Raji (cell line): Measurements from ENCODE around the gene PLEKHA6.

Experiments used
- POLR2A ChIP-seq: IDR thresholded peaks from 2 replicates; pipeline ENCODE4 v1.6.1; 2011; ENCODE audit warnings: low read depth, low read length, control low read depth; ENCODE audit not compliant: insufficient read depth

The PLEKHA6 gene

DNA sequence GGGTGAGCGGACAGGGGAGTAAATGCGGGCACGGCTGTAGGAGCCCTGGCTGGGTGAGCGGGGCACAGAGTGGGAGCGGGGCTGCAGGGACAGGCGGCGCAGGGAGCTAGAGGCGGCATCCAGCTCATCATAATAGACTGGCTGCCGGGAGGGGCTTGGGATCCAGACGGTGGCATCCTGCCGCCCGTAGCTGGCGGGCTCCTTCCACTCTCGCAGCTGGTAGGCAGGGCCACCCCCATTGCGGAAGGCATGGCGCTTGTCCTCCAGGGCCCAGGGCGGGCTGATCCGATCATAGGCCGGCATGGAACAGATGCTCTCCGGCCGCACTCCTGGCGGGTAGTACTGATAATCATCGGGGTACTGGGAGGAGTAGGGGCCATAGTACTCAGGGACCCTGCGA lies 102.3 kb downstream of the PLEKHA6 start:
- no peak for TF ChIP-seq POLR2A

DNA sequence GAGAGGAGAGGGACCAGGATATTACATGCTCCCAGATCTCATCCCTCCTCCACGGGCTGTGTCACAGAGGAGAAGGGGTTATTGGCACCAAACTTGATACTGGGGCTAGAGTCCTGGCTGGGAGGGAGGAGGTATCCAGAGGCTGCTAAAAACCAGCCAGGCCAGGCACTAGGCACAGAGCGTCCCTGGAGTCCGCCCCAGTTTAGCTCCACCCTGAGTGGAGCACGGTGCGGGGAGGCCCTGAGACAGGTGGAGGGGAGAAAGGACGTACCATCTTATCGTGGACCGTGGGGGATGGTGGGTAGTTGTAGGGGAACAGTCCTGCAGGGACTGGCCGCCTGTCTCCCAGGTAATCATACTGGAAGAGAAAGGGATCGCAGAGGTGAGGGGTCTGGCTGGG lies 103.2 kb downstream of the PLEKHA6 start:
- TF ChIP-seq POLR2A, result no peak

DNA sequence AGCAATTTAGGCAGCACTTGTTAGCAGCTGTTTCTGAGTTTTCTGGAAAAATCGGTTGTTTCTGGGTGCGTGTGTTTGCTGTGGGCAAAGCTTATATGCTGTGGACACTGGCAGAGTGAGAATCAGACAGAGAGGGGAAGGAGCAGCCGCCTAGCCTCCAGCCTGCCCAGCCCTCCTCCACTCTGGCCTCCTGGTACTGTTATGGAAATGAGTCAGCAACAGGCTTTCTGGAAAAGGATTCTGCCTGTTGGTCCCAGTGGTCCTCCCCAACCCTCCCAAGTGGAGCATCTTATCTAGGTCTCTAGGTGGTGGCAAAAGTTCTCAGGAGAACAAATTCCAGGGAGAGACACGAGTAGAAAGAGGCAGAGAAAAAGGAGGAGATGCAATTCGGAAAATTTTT lies 103.8 kb downstream of the PLEKHA6 start:
- no peak for TF ChIP-seq POLR2A

DNA sequence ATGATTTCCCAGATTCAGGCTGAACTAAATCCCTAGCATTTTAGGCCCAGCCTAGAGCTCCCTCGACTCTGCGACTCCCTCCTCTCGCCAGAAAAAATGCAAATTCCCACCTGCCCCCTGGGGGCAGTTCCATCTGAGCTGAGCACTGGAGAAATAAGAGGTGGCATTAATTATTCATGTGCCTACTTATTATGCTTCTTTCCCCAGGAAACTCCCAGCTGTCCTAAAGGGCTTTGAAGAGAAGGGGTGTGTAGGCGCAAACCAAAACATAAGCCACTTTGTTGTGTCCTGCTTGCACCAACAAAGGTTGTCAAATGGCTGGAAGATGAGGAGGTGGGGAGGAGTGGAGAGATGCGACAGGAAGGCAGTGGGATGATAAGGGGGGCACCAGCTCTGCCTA lies 104.5 kb downstream of the PLEKHA6 start:
- no peak for TF ChIP-seq POLR2A

DNA sequence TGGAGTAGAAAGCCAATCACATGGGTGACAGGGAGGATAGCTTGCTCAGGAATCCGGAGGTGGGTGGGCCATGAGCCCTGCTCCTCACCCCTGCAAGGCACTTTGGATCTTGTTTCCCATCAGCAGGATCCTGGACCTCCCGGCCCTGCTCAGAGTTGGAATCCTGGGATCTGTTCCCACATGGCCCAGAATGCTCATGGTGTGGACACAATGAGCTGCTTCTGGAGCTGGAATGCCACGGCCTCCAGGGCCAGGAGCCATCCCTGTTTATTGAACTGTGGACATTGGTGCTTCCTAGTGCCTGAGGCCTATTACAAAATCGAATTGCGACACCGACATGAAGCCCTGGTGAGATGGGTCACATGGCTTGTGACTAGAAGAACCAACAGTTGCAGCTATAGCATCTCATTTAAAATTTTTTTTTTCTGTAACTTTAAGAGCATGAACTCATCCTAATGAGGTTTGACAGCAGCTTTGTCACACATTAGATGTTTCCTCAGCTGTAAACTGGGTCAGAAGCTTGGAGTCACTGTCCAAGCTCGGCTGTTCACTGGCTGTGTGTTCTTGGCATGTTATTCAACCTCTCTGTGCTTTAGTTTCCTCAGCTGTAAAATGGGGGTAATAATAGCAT lies 105.6 kb downstream of the PLEKHA6 start:
- TF ChIP-seq POLR2A, result no peak

DNA sequence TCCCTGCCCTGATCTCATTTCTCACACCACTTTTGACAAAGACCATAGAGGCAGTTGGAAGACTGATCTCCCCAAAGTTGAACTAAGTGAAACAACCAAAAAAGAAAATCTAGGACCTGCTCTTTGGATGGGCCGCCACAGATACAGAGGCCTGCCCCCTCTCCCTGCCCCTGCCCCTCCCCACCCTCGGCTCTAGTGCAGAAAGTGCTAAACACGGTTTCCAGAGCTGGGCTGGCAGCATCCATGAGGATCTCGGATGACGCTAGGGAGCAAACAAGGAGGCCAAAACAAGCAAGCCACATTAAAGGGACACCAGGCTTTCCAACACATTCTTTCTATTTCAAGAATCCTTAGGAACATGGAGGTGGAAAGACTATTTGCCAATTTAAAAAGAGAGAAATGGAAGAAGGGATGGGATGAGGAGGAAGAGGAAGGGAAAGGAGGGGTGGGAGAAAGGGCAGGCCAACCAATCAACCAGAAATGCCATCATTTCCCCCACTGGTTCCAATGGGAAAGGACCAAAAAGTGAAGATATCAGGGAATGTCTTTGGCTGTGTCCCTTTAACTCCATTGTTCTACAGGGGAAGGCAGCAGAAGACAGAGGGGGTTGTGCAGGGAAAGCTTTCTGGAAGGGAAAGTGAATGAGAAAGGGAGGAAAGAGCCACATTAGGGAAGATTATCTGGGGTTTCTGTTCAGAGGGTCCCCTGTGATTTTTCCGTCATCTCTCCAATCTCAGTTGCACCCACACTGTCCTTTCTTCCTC lies 107.6 kb downstream of the PLEKHA6 start:
- TF ChIP-seq POLR2A, result no peak

DNA sequence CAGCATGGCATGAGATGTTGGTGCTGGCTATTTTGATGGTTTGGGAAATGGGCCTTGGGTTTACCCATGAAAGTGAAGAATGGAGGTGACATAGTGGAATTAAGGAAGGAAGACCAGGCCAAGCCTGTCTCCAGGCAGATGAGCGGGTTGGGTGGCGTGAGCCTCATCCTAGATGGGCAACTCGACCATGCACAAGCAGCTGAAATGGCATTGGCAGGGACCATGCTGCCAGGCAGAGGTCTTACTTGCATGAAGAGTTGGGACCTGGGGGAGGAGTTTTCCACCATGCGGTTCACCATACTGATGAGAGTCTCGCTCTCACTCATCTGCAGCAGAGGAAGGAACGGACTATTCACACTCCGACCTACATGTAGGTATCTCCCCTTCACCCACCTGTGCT lies 108.4 kb downstream of the PLEKHA6 start:
- TF ChIP-seq POLR2A, result no peak

DNA sequence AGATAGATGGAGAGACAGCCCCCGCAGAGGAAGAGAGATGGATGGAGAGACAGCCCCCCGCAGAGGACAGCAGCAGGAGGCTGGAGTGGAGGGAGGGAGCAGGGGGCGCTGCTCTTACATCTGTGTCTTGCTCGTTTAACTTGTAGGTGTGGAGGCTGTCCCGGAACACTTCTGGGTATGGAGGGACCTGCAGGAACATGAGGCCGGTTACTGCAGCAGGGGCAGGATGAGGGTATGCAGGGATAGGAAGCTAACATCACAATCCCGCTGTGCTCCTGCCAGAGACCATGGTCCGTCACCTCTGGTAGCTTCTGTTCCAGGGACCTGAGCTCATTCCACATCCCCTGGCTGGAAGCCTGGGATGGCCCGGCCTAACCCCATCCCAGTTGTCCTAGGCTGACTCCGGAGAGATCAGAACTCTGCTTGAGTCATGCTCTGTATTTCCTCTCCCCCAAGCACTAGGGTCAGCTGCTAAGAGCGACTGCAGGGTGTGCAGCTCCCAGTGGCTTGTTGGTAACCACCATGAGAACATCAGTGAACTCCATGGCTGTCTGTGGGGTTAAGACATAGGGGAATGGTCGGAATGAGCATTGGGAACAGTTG lies 109.2 kb downstream of the PLEKHA6 start:
- TF ChIP-seq POLR2A, result no peak

DNA sequence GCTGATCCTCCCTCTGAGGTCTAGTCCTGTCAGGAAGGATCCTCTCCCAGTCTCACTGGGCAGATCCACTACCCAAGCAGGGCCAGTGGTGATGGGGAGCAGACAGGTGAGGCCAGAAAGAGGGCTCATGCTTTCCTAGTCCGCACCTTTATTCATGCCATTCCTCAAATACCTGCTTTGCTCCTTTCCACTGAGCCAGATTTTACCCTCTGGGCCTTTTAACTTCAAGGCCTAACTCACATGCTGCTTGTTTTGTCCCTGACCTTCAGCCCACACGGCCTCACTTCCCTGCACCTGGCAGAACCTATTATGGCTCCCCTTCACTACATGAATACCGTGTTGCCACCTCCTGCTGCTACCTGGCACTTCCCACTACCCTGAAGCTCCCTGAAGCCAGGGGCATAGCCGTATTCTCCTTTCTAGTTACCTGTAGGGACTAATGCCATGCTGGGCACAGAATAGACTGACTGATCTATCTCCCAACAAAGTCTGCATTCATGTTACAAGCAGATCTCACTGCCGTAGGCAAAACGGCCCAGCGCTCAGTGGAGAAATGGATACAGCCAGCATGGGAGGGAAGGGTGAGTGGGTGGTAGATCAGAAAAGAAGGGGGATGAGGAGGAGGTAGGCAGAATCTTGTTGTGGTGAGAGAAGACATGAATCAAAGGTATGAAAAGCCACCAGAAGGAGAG lies 109.8 kb downstream of the PLEKHA6 start:
- no peak for TF ChIP-seq POLR2A

DNA sequence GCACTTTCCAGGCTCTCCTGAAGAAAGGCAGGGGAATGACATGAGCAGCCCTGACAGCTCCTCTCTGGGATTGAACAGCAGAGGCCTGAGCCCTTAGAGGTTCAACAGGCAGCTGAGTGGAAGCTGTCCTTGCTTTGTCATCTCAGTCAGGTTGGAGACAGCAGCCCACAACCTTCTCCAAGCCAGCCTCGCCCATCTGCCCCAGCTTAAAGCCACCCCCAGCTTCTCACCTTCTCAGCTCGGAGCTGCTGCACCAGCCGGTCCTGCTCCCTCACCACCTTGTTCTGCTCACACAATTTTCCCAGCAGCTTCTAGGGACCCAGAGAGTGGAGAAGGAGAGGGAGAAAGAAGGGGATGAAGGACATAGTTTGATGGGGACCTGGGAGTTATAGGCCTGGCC lies 110.8 kb downstream of the PLEKHA6 start:
- no peak for TF ChIP-seq POLR2A

DNA sequence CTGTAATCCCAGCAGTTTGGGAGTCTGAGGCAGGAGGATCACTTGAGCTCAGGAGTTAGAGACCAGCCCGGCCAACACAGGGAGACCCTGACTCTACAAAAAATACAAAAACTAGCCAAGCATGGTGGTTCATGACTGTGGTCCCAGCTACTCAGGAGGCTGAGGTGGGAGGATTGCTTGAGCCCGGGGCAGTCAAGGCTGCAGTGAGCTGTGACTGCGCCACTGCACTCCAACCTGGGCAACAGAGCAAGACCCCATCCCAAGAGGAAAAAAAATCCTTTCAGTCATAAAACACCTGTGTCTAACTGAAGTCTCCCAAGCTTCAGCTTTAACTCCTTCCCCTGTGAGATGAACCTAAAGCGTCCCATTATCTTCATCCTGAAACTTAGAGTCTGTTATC lies 112.9 kb downstream of the PLEKHA6 start:
- no peak for TF ChIP-seq POLR2A

DNA sequence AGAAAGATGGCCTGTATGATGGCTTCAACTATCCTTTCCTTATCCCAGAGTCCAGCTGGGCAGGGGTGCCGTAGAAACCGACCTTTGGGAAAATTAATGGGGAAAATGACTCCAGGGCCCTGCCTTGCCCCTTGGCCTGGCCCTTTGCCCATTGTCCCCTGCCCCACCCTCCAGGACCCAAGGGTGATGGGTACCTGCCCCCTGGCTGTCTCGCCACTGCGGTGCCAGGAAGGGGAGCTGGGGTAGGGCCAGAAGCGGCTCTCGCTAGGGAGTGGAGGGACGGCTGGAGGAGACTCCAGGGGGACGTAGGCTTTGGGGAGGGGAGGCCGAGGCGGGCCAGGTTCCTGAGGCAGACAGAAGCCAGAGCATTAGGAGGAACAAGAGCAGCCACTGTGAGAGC lies 116.8 kb downstream of the PLEKHA6 start:
- TF ChIP-seq POLR2A, result no peak

DNA sequence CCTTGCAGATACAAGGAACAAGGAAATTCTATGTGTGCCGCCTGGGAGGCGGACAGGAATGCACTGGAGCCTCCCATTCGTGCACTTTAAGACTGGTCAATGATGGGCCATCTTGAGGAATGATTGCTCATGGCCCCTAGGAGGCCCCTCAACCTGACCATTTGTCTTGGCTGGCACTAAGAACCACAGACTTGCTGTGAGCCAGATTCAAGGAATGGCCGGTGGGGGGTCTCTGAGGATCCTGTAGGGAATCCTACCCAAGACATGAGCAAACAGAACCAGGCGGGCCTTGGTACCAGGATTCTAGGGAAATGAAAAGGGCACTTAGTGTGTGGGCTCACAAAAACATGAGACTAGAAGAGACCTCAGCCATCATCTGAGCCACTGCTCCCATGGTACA lies 117.8 kb downstream of the PLEKHA6 start:
- TF ChIP-seq POLR2A, result no peak

DNA sequence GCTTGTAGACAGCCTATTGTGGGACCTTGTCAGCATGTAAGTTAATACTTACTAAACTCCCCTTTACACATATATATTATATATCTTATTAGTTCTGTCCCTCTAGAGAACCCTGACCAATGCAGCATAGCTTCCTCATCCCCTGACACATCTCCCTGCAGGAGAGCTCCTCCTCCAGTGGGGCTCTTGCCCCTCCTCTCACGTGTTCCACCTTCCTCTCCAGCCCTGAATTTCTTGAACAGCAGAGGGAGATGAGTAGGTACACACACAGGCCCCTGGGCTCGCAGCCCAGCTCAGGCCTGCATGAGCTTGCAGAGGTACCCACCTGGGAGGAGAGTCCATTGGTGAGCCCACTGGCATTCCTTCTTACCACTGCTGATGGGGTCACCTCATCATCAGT lies 118.7 kb downstream of the PLEKHA6 start:
- no peak for TF ChIP-seq POLR2A

DNA sequence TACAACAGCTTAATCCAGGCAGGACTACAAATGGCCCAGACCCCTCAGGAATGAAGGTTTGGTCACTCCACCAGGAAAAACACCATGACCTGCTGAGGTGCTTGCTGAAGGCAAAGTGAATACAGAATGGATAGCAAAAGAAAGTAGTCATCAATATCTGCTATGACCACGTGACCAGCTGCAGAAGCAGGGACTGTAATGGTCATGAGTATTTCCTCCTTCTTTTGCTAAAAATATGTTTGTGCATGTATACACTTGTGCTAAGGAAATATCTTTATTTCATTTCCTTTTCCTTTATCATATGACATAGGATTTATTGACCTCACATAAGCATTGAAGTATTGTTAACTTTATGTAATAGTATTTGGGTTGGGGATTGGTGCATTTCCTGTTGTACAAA lies 119.5 kb downstream of the PLEKHA6 start:
- no peak for TF ChIP-seq POLR2A

DNA sequence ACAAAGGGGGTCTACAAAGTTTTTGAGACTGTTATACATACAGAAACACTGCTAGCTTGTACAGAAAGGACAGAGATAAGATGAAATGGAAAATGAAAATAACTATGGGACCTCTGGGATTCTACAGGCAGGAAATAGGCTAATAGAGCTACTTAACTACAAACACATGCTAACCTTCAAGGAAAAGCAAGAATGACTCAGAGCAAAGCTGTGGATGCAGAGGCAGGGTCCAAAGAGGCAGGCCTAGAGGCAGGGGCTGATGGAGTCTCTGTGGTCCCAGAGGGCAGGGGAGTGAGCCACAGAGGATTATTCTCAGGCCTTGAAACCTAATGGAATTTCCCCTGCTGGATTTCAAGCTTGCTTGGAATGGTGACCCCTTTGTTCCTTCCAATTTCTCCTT lies 127.2 kb downstream of the PLEKHA6 start:
- TF ChIP-seq POLR2A, result no peak
